ENCODE data around the gene WSCD2.

- no peak for TF ChIP-seq CTCF (IDR thresholded peaks at IDR 0.05)
- no peak for TF ChIP-seq POLR2A (IDR thresholded peaks at IDR 0.05)
Observed at GRCh38 chr12:108196921-108197320, 67.8 kb downstream of the WSCD2 start.
